Transverse colon (tissue), 4 donors: Measurements from ENCODE around the gene NIPSNAP3A. TPM values are rescaled to one million over a fixed set of nuclear protein-coding genes. Genes with fewer than 3 reads are reported as not detected.

ENCODE experiments used
- DNase-seq: peaks from one replicate; pipeline ENCODE4 v3.0.0-alpha.2; 2019
- H3K27ac ChIP-seq, 4 donors: fragments of 200-600 bp; sonication (generic); 2 replicates each; pipeline ENCODE4 v1.5.1; 2016 to 2018; ENCODE audit warnings: inconsistent platforms in 4 of 4
- H3K27me3 ChIP-seq: fragments of 200-600 bp; sonication (generic); 2 replicates; pipeline ENCODE4 v1.5.1; 2017; ENCODE audit warnings: inconsistent platforms
- H3K36me3 ChIP-seq, 4 donors: fragments of 200-600 bp; sonication (generic); 2 replicates each; pipeline ENCODE4 v1.5.1; 2017 to 2019; ENCODE audit warnings: inconsistent platforms in 4 of 4
- H3K4me1 ChIP-seq, 4 donors: fragments of 200-600 bp; sonication (generic); 2 replicates each; pipeline ENCODE4 v1.5.1; 2017 to 2020; ENCODE audit warnings: inconsistent platforms in 4 of 4
- H3K4me3 ChIP-seq, 4 donors: fragments of 200-600 bp; sonication (generic); 1 replicate in 1 of 4; 2 replicates in 3 of 4; pipeline versions ENCODE4 v1.5.1 to v1.6.1; 2017 to 2019; ENCODE audit warnings: inconsistent platforms in 4 of 4
- H3K9me3 ChIP-seq, 2 donors: fragments of 200-600 bp; sonication (generic); 2 replicates each; pipeline ENCODE4 v1.5.1; 2017 to 2019; ENCODE audit warnings: inconsistent platforms in 2 of 2
- EP300 ChIP-seq: sonication (generic); formaldehyde crosslinking; IDR thresholded peaks from one replicate; pipeline ENCODE4 v1.6.1; 2017; ENCODE audit warnings: antibody characterized with exemption, low read depth
- POLR2A ChIP-seq: fragments of 450-650 bp; IDR thresholded peaks from one replicate; pipeline ENCODE4 v1.6.1; 2016; ENCODE audit warnings: antibody characterized with exemption, mild to moderate bottlenecking, moderate library complexity
- POLR2AphosphoS5 ChIP-seq, 3 donors: sonication (generic); formaldehyde crosslinking; IDR thresholded peaks; one replicate each; pipeline ENCODE4 v1.6.1; 2016; ENCODE audit warnings: antibody characterized with exemption in 3 of 3
- WGBS, 2 donors: methylation state at CpG; one replicate each; pipeline ENCODE4 v1.1.5; 2018; ENCODE audit warnings: low coverage in 1 of 2; 5-methylcytosine and 5-hydroxymethylcytosine counted together
- in situ Hi-C, 4 donors: fragments of 200-750 bp; cut with MboI; loops; one replicate each; pipeline versions ENCODE4 v1.15.0 to v1.15.1; 2017; ENCODE audit warnings: low sequenced_read_pairs in 3 of 4, low pct_ligation_motif_present in 1 of 4, low pct_unique_long_range_greater_than_20kb in 1 of 4
- intact Hi-C: fragments of 100-400 bp; cut with DNase I; formaldehyde crosslinking; loops from one replicate; pipeline ENCODE4 v1.15.1; 2023; ENCODE audit warnings: low total_unique reads
- total RNA-seq, 4 donors: library from RNA; depleted of rRNA; stranded (reverse); fragments of >200 nt; gene quantifications; one replicate each; pipeline ENCODE4 v1.1.0, GENCODE V29; 2016
- TF ChIP-seq, protein P1 (sequence below), 5 experiments: fragments of 200-600 bp in 3 of 5; fragments of 450-650 bp in 2 of 5; sonication (generic) in 3 of 5; IDR thresholded peaks; 1 replicate in 2 of 5; 2 replicates in 3 of 5; pipeline ENCODE4 v1.5.1; 2016 to 2017; ENCODE audit warnings: antibody characterized with exemption in 5 of 5, inconsistent platforms in 3 of 5, mild to moderate bottlenecking in 2 of 5, moderate library complexity in 1 of 5

NIPSNAP3A gene
- total RNA-seq, 4 donors from 2014 or later: 2.6 to 56.3 (median 22.5) TPM

DNA sequence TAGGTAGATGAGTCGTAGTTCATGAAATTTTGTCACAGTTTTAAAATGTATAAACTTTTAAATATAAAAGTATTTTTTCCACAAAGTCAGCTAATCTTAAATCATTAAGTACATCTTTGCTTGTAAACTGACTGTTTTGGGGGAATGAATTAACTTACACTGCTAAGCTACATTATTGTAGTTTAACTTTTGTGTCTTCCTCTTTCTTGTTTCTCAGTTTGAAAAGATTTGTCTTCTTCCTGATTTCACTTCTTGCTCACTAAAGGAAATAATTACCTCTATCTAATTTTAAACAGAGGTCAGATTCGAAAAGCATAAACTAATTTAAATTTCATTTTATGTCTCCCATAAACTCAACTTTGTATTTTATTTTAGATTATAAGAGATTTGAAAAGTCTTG, 22.2 kb downstream of the NIPSNAP3A start:
- no peak overlapping the region for H3K27ac ChIP-seq
- 68 to 73% methylated on average over 2 of the region's 2 CpGs for WGBS, 2 donors
- in situ Hi-C loops: no loop called here
- intact Hi-C loops: no loop called here
- no peaks in the 10 kb centered on the region for H3K36me3 ChIP-seq
- no peak for TF ChIP-seq POLR2A
- peaks cover 0 to 17% (median 10%) of the 10 kb centered on the region in 4 donors for H3K4me1 ChIP-seq
- no peaks in the 10 kb centered on the region for H3K27me3 ChIP-seq
- DNase-seq: no peak
- H3K9me3 ChIP-seq: no peaks in the 10 kb centered on the region
- H3K4me3 ChIP-seq: no peak overlapping the region

DNA sequence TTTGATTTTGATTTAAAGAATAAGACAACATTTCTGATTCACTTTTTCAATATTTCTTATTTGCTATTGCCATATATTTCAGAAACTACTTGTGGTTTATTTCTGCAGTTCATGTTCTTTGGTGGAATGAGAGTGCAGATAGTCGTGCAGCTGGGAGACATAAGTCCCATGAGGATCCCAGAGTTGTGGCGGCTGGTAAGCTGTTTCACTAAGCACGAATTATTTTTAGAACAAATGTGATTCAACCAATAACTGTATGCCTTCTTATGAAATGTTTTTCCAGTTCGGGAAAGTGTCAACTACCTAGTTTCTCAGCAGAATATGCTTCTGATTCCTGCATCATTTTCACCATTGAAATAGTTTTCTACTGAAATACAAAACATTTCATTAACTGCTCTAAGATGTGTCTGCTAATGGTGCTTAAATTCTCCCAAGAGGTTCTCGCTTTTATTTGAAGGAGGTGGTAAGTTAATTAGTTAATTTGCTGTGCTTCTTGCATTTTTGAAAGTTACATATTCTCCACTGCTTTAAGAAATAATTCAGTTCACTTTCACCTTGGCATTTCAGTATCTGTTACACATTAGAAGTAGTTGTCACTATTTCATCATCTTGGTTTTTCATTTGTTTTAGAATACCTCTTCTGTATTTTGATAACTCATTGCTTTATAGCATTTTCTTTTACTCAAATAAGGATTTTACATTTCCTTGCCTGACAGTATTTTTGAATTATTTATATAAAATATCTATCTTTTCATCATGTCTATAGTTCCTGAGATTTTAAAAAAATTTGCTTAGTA, 25.4 kb downstream of the NIPSNAP3A start:
- no peak for TF ChIP-seq EP300
- no peak for TF ChIP-seq POLR2AphosphoS5 (IDR thresholded peaks at IDR 0.05)
- TF ChIP-seq, protein P1, sequence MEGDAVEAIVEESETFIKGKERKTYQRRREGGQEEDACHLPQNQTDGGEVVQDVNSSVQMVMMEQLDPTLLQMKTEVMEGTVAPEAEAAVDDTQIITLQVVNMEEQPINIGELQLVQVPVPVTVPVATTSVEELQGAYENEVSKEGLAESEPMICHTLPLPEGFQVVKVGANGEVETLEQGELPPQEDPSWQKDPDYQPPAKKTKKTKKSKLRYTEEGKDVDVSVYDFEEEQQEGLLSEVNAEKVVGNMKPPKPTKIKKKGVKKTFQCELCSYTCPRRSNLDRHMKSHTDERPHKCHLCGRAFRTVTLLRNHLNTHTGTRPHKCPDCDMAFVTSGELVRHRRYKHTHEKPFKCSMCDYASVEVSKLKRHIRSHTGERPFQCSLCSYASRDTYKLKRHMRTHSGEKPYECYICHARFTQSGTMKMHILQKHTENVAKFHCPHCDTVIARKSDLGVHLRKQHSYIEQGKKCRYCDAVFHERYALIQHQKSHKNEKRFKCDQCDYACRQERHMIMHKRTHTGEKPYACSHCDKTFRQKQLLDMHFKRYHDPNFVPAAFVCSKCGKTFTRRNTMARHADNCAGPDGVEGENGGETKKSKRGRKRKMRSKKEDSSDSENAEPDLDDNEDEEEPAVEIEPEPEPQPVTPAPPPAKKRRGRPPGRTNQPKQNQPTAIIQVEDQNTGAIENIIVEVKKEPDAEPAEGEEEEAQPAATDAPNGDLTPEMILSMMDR (IDR thresholded peaks at IDR 0.05): no peak
- no peak for TF ChIP-seq POLR2A
- intact Hi-C loops: no loop called here
- Histone ChIP-seq H3K27me3 (no peaks in the 10 kb centered on the region), H3K36me3 (no peaks in the 10 kb centered on the region), H3K9me3 (no peaks in the 10 kb centered on the region), H3K27ac (no peak overlapping the region), H3K4me1 (peaks cover 0 to 3% (median 1%) of the 10 kb centered on the region in 4 donors), H3K4me3 (no peak overlapping the region)
- in situ Hi-C loops: no loop called here
- 52 to 80% methylated on average over 5 of the region's 5 CpGs for WGBS, 2 donors
- DNase-seq: no peak

DNA sequence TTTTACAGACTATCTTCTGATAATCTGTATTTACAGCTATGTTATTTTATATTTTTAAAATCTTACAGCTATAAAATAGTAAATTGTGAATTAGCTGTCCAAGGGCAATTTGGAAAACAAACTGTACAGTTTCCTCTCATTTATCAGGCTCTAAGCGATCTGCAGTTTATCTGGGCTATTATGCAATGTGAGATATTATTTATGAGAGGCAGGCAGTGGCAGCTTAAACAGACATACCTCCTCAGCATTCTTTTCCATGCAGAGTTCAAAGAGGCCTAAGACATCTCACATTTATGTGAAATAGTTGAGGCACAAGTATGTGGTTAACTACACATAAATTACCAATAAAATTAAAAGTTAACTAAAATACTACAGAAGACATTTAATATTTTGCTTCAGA, 26.6 kb downstream of the NIPSNAP3A start:
- Histone ChIP-seq H3K4me3 (no peak overlapping the region), H3K27ac (no peak overlapping the region), H3K36me3 (no peaks in the 10 kb centered on the region), H3K27me3 (no peaks in the 10 kb centered on the region), H3K4me1 (peaks cover 0 to 3% (median 1%) of the 10 kb centered on the region in 4 donors), H3K9me3 (no peaks in the 10 kb centered on the region)
- WGBS, 2 donors: 59 to 75% methylated on average over 1 of the region's 1 CpG
- no peak for DNase-seq
- in situ Hi-C loops: no loop called here
- intact Hi-C loops: no loop called here
- TF ChIP-seq, protein P1 (IDR thresholded peaks at IDR 0.05): no peak
- TF ChIP-seq POLR2A (no peak), EP300 (no peak), POLR2AphosphoS5 (IDR thresholded peaks at IDR 0.05) (no peak)

DNA sequence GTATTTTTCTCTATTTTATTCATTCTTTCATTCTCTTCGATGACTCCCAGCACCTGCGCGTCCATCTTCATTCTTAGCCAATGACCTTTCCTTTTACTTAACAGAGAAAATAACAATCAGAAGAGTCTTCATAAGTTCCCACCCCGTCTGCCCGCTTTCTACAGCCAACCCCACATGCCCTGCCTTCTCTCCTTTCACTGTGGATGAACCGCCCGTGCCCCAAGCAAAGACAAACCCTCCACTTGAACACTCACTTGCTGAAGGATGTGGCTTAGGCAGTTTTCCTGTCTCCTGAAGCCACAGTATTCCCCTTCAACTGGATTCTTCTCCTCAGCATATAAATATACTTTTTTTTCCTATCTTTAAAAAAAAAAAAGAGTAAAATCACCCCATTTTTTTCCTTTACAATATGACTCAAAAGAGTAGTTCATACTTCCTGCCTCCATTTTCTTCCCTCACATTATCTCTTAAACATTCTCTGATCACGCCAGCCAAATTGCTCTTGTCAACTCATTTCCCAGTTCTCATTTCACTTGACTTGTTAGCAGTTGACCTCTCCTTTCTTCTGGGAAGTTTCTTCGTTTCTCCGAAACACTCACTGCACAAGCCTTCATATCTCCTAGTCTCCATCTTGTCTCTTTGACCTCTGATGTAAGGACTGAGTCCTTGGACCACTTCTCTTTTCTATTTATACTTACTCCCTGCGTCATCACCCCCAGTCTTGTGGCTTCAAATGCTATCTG, 27.5 kb downstream of the NIPSNAP3A start:
- H3K4me3 ChIP-seq: no peak overlapping the region
- no peak for TF ChIP-seq EP300
- no peak for TF ChIP-seq POLR2AphosphoS5 (IDR thresholded peaks at IDR 0.05)
- no peak for TF ChIP-seq POLR2A
- TF ChIP-seq, protein P1 (IDR thresholded peaks at IDR 0.05): no peak
- no peaks in the 10 kb centered on the region for H3K27me3 ChIP-seq
- no peaks in the 10 kb centered on the region for H3K9me3 ChIP-seq
- H3K4me1 ChIP-seq: peaks cover 0 to 3% (median 1%) of the 10 kb centered on the region in 4 donors
- WGBS, 2 donors: 81 to 86% methylated on average over 11 of the region's 11 CpGs
- peak overlapping the region; percentile 8 to 34 (median 26) for H3K27ac ChIP-seq
- in situ Hi-C loops: loop anchor here in 1 of 4 donors (25.0 kb wide), 1 partner anchor 637 kb away; no protein-coding TSS in a partner anchor
- no peaks in the 10 kb centered on the region for H3K36me3 ChIP-seq
- no peak for DNase-seq
- intact Hi-C loops: no loop called here
